GM23338 (cell line): ENCODE measurements around the gene NR1H3. TPM values are rescaled to one million over a fixed set of nuclear protein-coding genes. Genes with fewer than 3 reads are reported as not detected.

Source experiments
- ATAC-seq: fragments of 200-7000 bp; cut with Tn5 transposase; 3 replicates; pipeline ENCODE4 v1.9.1; 2020
- DNase-seq: peaks from one replicate; pipeline ENCODE4 v3.0.0-alpha.2; 2015; ENCODE audit warnings: low spot score
- H2AFZ ChIP-seq: fragments of 200-600 bp; sonication (generic); 2 replicates; pipeline ENCODE4 v1.8.0; 2016; ENCODE audit warnings: antibody characterized with exemption, mild to moderate bottlenecking, moderate library complexity
- H3F3A ChIP-seq: fragments of 200-600 bp; sonication (generic); replicated peaks from 2 replicates; pipeline ENCODE4 v1.8.0; 2017; ENCODE audit warnings: antibody characterized with exemption, mixed run types, low read depth
- H3K27ac ChIP-seq: fragments of 200-600 bp; sonication (generic); 2 replicates; pipeline ENCODE4 v1.6.1; 2016; ENCODE audit warnings: low read depth
- H3K27me3 ChIP-seq: fragments of 200-600 bp; sonication (generic); 2 replicates; pipeline ENCODE4 v1.8.0; 2016; ENCODE audit warnings: mild to moderate bottlenecking, mixed run types, moderate library complexity; ENCODE audit not compliant: insufficient read depth
- H3K36me3 ChIP-seq: fragments of 200-600 bp; sonication (generic); 2 replicates; pipeline ENCODE4 v1.8.0; 2016; ENCODE audit warnings: mild to moderate bottlenecking; ENCODE audit not compliant: insufficient read depth
- H3K4me1 ChIP-seq: fragments of 200-600 bp; sonication (generic); 2 replicates; pipeline ENCODE4 v1.8.0; 2016; ENCODE audit warnings: mild to moderate bottlenecking, moderate library complexity; ENCODE audit not compliant: insufficient read depth
- H3K4me2 ChIP-seq: fragments of 200-600 bp; sonication (generic); 2 replicates; pipeline ENCODE4 v1.7.1; 2017; ENCODE audit warnings: mixed run types
- H3K4me3 ChIP-seq: fragments of 200-600 bp; sonication (generic); 2 replicates; pipeline ENCODE4 v1.6.1; 2016; ENCODE audit warnings: mixed run types
- H3K79me2 ChIP-seq: fragments of 200-600 bp; sonication (generic); replicated peaks from 2 replicates; pipeline ENCODE4 v1.8.0; 2017; ENCODE audit warnings: mild to moderate bottlenecking; ENCODE audit not compliant: insufficient read depth
- H3K9me2 ChIP-seq: fragments of 200-600 bp; sonication (generic); 2 replicates; pipeline ENCODE4 v1.8.0; 2017; ENCODE audit not compliant: insufficient read depth
- H4K20me1 ChIP-seq: fragments of 200-600 bp; sonication (generic); replicated peaks from 2 replicates; pipeline ENCODE4 v1.8.0; 2017; ENCODE audit warnings: mild to moderate bottlenecking; ENCODE audit not compliant: insufficient read depth
- H3K27ac Mint-ChIP-seq: 2 replicates; pipeline ENCODE4 v1.8.0; 2020; ENCODE audit warnings: inconsistent platforms, mild to moderate bottlenecking, moderate library complexity, mixed read lengths
- H3K27me3 Mint-ChIP-seq: 3 replicates; pipeline ENCODE4 v1.8.0; 2022; ENCODE audit warnings: low read depth, mild to moderate bottlenecking, moderate library complexity, mixed read lengths, inconsistent platforms; ENCODE audit not compliant: insufficient read depth, poor library complexity
- H3K36me3 Mint-ChIP-seq: 3 replicates; pipeline ENCODE4 v1.8.0; 2021; ENCODE audit warnings: low read depth, mild to moderate bottlenecking, inconsistent platforms, moderate library complexity, mixed read lengths
- H3K4me1 Mint-ChIP-seq: 3 replicates; pipeline ENCODE4 v1.8.0; 2020; ENCODE audit warnings: mild to moderate bottlenecking, inconsistent platforms, mixed read lengths
- H3K4me3 Mint-ChIP-seq: 3 replicates; pipeline ENCODE4 v1.8.0; 2021; ENCODE audit warnings: moderate library complexity, mild to moderate bottlenecking, inconsistent platforms, mixed read lengths
- H3K9me3 Mint-ChIP-seq: 3 replicates; pipeline ENCODE4 v1.8.0; 2020; ENCODE audit warnings: moderate library complexity, mild to moderate bottlenecking, inconsistent platforms, mixed read lengths
- CREB1 ChIP-seq: fragments of 250-450 bp; sonication (Bioruptor Pico); IDR thresholded peaks from 2 replicates; pipeline ENCODE4 v1.5.0; 2020; ENCODE audit warnings: low read depth, mild to moderate bottlenecking, moderate library complexity
- CTCF ChIP-seq, 2 experiments: fragments of 200-600 bp in 1 of 2; sonication (generic) in 1 of 2; conservative IDR thresholded peaks; 2 replicates each; pipeline versions ENCODE4 v1.5.1 to v1.6.1; 2016 to 2017; ENCODE audit warnings: antibody characterized with exemption in 2 of 2, low read depth in 2 of 2, mild to moderate bottlenecking in 2 of 2, moderate library complexity in 1 of 2
- ETS1 ChIP-seq: IDR thresholded peaks from 2 replicates; pipeline ENCODE4 v1.6.1; 2016; ENCODE audit warnings: antibody characterized with exemption
- EZH2 ChIP-seq: fragments of 200-600 bp; sonication (generic); IDR thresholded peaks from one replicate; pipeline ENCODE4 v1.8.0; 2017; ENCODE audit warnings: antibody characterized with exemption, mild to moderate bottlenecking, low read depth; ENCODE audit not compliant: unreplicated experiment
- EZH2phosphoT487 ChIP-seq: fragments of 200-600 bp; sonication (generic); IDR thresholded peaks from one replicate; pipeline ENCODE4 v1.8.1; 2018; ENCODE audit warnings: antibody characterized with exemption; ENCODE audit not compliant: unreplicated experiment
- JUNB ChIP-seq: IDR thresholded peaks from one replicate; pipeline ENCODE4 v1.6.1; 2016; ENCODE audit warnings: antibody characterized with exemption; ENCODE audit not compliant: unreplicated experiment
- POLR2AphosphoS5 ChIP-seq: IDR thresholded peaks from 2 replicates; pipeline ENCODE4 v1.6.1; 2016; ENCODE audit warnings: antibody characterized with exemption, low read depth
- REST ChIP-seq: IDR thresholded peaks from one replicate; pipeline ENCODE4 v1.6.1; 2018; ENCODE audit warnings: antibody characterized with exemption; ENCODE audit not compliant: unreplicated experiment
- ZNF114 ChIP-seq: fragments of 250-450 bp; sonication (Bioruptor Pico); IDR thresholded peaks from 2 replicates; pipeline ENCODE4 v1.5.0; 2020; ENCODE audit warnings: mild to moderate bottlenecking, moderate library complexity
- ZNF462 ChIP-seq: fragments of 250-450 bp; sonication (Bioruptor Pico); IDR thresholded peaks from 2 replicates; pipeline ENCODE4 v1.5.0; 2020; ENCODE audit warnings: mild to moderate bottlenecking, moderate library complexity
- polyA plus RNA-seq: library from polyadenylated mRNA; unstranded; fragments of >200 nt; fragmentation: Nextera tagmentation; extraction: Ambion mirVana; gene quantifications from 2 replicates; pipeline ENCODE4 v1.2.1, GENCODE V29; 2016
- total RNA-seq: library from RNA; depleted of rRNA; stranded (reverse); fragments of >200 nt; shearing (Covaris generic); gene quantifications from 2 replicates; pipeline ENCODE4 v1.2.3, GENCODE V29; 2014

NR1H3 gene
- total and polyA plus RNA-seq, 2 experiments from 2014 or later: 16.5 to 23.7 TPM

- Mint-ChIP-seq H3K4me3 (no peak overlapping the region), H3K27ac (no peak overlapping the region), H3K4me1 (no peaks in the 10 kb centered on the region; the same call in 2 of the 3 replicates), H3K27me3 (peaks cover 2% of the 10 kb centered on the region), H3K36me3 (peaks cover 73% of the 10 kb centered on the region), H3K9me3 (no peaks in the 10 kb centered on the region)
- DNase-seq (no peak), ATAC-seq (no peak)
- no peak overlapping the region for H3K4me3 ChIP-seq
- no peak overlapping the region for H3K4me2 ChIP-seq
- H3K9me2 ChIP-seq: no peaks in the 10 kb centered on the region
- no peaks in the 10 kb centered on the region for H3K27me3 ChIP-seq
- no peaks in the 10 kb centered on the region for H3K79me2 ChIP-seq
- H3K4me1 ChIP-seq: no peaks in the 10 kb centered on the region
- no peak overlapping the region for H2AFZ ChIP-seq
- peaks cover 10% of the 10 kb centered on the region for H4K20me1 ChIP-seq
- no peak overlapping the region for H3K27ac ChIP-seq
- peaks cover 26% of the 10 kb centered on the region for H3K36me3 ChIP-seq
- no peaks in the 10 kb centered on the region for H3F3A ChIP-seq
- TF ChIP-seq JUNB: no peak
- TF ChIP-seq ZNF114 (CRISPR knock-in tag): no peak
- no peak for TF ChIP-seq EZH2
- TF ChIP-seq CREB1 (CRISPR knock-in tag): no peak
- no peak for TF ChIP-seq EZH2phosphoT487
- TF ChIP-seq REST: no peak
- no peak for TF ChIP-seq ETS1
These were observed 32.1 kb downstream of the NR1H3 start for GRCh38 chr11:47289856-47290255.

- H3K4me1 ChIP-seq: no peaks in the 10 kb centered on the region
- no peaks in the 10 kb centered on the region for H3K27me3 ChIP-seq
- H3K36me3 Mint-ChIP-seq: peaks cover 76% of the 10 kb centered on the region
- H3K27ac Mint-ChIP-seq: no peak overlapping the region
- H3K9me2 ChIP-seq: no peaks in the 10 kb centered on the region
- H3K36me3 ChIP-seq: peaks cover 32% of the 10 kb centered on the region
- no peak overlapping the region for H3K4me3 Mint-ChIP-seq
- H3K4me2 ChIP-seq: no peak overlapping the region
- no peaks in the 10 kb centered on the region for H3K9me3 Mint-ChIP-seq
- no peak overlapping the region for H3K4me3 ChIP-seq
- DNase-seq: no peak
- H3K27me3 Mint-ChIP-seq: peaks cover 2% of the 10 kb centered on the region
- no peak overlapping the region for H2AFZ ChIP-seq
- H3K4me1 Mint-ChIP-seq: no peaks in the 10 kb centered on the region
- no peaks in the 10 kb centered on the region for H3F3A ChIP-seq
- no peaks in the 10 kb centered on the region for H3K79me2 ChIP-seq
- H4K20me1 ChIP-seq: peaks cover 5% of the 10 kb centered on the region
- ATAC-seq: no peak
- no peak overlapping the region for H3K27ac ChIP-seq
- TF ChIP-seq ZNF462 (CRISPR knock-in tag) (no peak), EZH2 (no peak), CTCF (conservative IDR thresholded peaks at IDR 0.05; ENCODE audit: low read depth in 2 of 2) (no peak), POLR2AphosphoS5 (no peak), CREB1 (CRISPR knock-in tag) (no peak)
These were observed 37.6 kb downstream of the NR1H3 start for GRCh38 chr11:47295385-47295784.
